ENCODE data around the gene UBXN10.

- TF ChIP-seq POLR2A (IDR thresholded peaks at IDR 0.05) (no peak), CTCF (IDR thresholded peaks at IDR 0.05 in 8 of 11, conservative IDR thresholded peaks at IDR 0.05 in 3 of 11) (no peak)
Measured at GRCh38 chr1:20223551-20224419, 37.9 kb downstream of the UBXN10 start.

Data from spleen (tissue), 7 donors.